ENCODE results near the gene CCSER1.

The CCSER1 gene

GRCh38 chr4:90127223-90127705 is at the start of gene CCSER1:
TSS of gene CCSER1 (plus strand) at chr4:90127394.
- DNase-seq: peak; percentile 56 to 60

GRCh38 chr4:90078440-90078839 is 48.8 kb upstream of the CCSER1 start:
- DNase-seq: no peak

GRCh38 chr4:90080116-90080515 is 47.1 kb upstream of the CCSER1 start:
- DNase-seq: no peak

GRCh38 chr4:90081432-90082144 is 45.6 kb upstream of the CCSER1 start:
- DNase-seq: no peak

GRCh38 chr4:90082449-90082848 is 44.7 kb upstream of the CCSER1 start:
- DNase-seq: no peak

GRCh38 chr4:90084277-90084966 is 42.8 kb upstream of the CCSER1 start:
- no peak for DNase-seq

- DNase-seq: no peak
These were observed 42.3 kb upstream of the CCSER1 start for GRCh38 chr4:90084967-90085295.

GRCh38 chr4:90093526-90093925 is 33.7 kb upstream of the CCSER1 start:
- DNase-seq: no peak

GRCh38 chr4:90095000-90095399 is 32.2 kb upstream of the CCSER1 start:
- no peak for DNase-seq

GRCh38 chr4:90099812-90100211 is 27.4 kb upstream of the CCSER1 start:
- peak; percentile 78 to 82 for DNase-seq

- no peak for DNase-seq
These were observed 23.2 kb upstream of the CCSER1 start for GRCh38 chr4:90103991-90104390.

- no peak for DNase-seq
These were observed 21.9 kb upstream of the CCSER1 start for GRCh38 chr4:90105274-90105673.

- DNase-seq: no peak
These were observed 14.5 kb upstream of the CCSER1 start for GRCh38 chr4:90112715-90113114.

- no peak for DNase-seq
These were observed 13.2 kb upstream of the CCSER1 start for GRCh38 chr4:90113881-90114457.

- DNase-seq: no peak
These were observed 8.5 kb upstream of the CCSER1 start for GRCh38 chr4:90118527-90119195.

- DNase-seq: no peak
These were observed 7.2 kb upstream of the CCSER1 start for GRCh38 chr4:90120037-90120436.

GRCh38 chr4:90120815-90121214 is 6.4 kb upstream of the CCSER1 start:
- no peak for DNase-seq

- DNase-seq: no peak
These were observed 5.4 kb upstream of the CCSER1 start for GRCh38 chr4:90121676-90122354.

GRCh38 chr4:90122355-90122748 is 4.8 kb upstream of the CCSER1 start:
- DNase-seq: no peak

GRCh38 chr4:90124276-90124675 is 2.9 kb upstream of the CCSER1 start:
- no peak for DNase-seq

GRCh38 chr4:90126805-90127204 is 389 bp upstream of the CCSER1 start:
- DNase-seq: no peak

GRCh38 chr4:90127706-90128345 is 632 bp downstream of the CCSER1 start:
- no peak for DNase-seq
